ENCODE data around the gene ZBTB33. TPM values are rescaled to one million over a fixed set of nuclear protein-coding genes. Genes with fewer than 3 reads are reported as not detected.

Gene ZBTB33
- total and polyA plus RNA-seq, 8 donors, result 0.58 to 15.1 (median 3.7) TPM

DNA sequence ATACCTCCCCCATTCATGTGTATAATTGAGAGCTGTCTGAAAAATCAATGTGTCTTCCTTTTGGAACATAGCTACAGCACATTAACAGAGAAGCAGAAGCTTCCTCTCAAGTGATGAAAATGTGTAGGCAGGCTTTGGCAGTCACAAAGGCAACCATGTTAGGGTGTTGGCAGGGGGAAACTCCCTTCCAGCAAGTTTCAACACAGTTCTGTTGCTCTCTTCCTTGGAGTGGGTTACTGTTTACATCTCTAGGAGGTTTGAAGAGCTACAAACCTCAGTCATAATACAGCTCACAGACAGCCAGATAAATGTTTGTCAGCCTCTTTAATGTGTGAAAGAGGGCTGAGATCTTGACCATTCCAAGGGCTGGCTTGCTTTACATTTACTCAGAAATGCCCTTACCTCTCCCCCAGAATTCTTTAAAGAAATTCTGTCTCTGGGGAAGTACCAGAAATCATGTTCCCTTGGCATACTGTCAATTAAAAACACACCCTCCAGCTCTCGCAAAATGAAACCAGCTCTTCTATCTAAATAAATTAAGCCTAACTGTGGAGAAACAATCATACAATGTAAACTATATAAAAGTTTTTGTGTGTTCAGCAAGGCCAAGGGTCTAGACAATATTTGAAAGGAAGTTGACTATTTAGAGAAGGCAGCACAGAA is 18.9 kb downstream of the ZBTB33 start:
- Histone ChIP-seq H3K9me3 (no peaks in the 10 kb centered on the region), H3K4me1 (no peaks in the 10 kb centered on the region), H3K36me3 (no peaks in the 10 kb centered on the region), H3K27ac (peak overlapping the region in 1 of 5 donors; percentile 20), H3K27me3 (peaks cover 0 to 2% (median 0%) of the 10 kb centered on the region in 3 donors), H3K4me3 (no peak overlapping the region)
- intact Hi-C loops (cut with DNase I; ENCODE audit: low total_unique reads), result no loop called here
- peak in 1 of 2 donors; percentile 48 for DNase-seq
- WGBS, 5 donors, result 0 to 63% (median 21%) methylated on average over 1 of the region's 1 CpG
- TF ChIP-seq EP300 (IDR thresholded peaks at IDR 0.05) (no peak), POLR2AphosphoS5 (IDR thresholded peaks at IDR 0.05) (no peak), POLR2A (IDR thresholded peaks at IDR 0.05) (no peak)
- TF ChIP-seq, protein P1, sequence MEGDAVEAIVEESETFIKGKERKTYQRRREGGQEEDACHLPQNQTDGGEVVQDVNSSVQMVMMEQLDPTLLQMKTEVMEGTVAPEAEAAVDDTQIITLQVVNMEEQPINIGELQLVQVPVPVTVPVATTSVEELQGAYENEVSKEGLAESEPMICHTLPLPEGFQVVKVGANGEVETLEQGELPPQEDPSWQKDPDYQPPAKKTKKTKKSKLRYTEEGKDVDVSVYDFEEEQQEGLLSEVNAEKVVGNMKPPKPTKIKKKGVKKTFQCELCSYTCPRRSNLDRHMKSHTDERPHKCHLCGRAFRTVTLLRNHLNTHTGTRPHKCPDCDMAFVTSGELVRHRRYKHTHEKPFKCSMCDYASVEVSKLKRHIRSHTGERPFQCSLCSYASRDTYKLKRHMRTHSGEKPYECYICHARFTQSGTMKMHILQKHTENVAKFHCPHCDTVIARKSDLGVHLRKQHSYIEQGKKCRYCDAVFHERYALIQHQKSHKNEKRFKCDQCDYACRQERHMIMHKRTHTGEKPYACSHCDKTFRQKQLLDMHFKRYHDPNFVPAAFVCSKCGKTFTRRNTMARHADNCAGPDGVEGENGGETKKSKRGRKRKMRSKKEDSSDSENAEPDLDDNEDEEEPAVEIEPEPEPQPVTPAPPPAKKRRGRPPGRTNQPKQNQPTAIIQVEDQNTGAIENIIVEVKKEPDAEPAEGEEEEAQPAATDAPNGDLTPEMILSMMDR (IDR thresholded peaks at IDR 0.05), result no peak

DNA sequence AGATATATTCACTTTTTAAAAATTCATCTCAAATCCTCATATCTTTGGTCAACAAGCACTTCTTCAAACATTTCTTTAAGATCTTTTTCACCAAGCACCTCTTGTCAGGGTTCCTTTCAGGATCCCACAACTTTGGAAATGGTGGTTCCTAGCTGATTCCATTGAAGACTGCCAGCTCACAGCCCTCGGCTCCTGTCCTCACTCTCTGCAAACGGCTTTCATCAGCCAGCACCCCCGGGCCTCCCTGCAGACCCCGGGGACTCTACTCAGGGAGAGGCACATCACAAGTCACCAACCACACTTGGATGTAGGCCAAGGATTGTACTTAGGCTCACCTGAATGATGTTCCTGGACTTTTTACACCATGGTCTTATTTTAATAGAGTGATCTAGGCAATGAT is 20.0 kb downstream of the ZBTB33 start:
- H3K9me3 ChIP-seq, result no peaks in the 10 kb centered on the region
- no peak for DNase-seq
- peaks cover 0 to 5% (median 0%) of the 10 kb centered on the region in 3 donors for H3K27me3 ChIP-seq
- TF ChIP-seq EP300 (IDR thresholded peaks at IDR 0.05) (no peak), POLR2AphosphoS5 (IDR thresholded peaks at IDR 0.05) (no peak), POLR2A (IDR thresholded peaks at IDR 0.05) (no peak)
- TF ChIP-seq, protein P1 (IDR thresholded peaks at IDR 0.05), result no peak
- WGBS, 5 donors, result 62 to 91% (median 65%) methylated on average over 4 of the region's 4 CpGs
- H3K27ac ChIP-seq, result no peak overlapping the region
- H3K36me3 ChIP-seq, result no peaks in the 10 kb centered on the region
- intact Hi-C loops (cut with DNase I; ENCODE audit: low total_unique reads), result no loop called here
- H3K4me3 ChIP-seq, result no peak overlapping the region
- no peaks in the 10 kb centered on the region for H3K4me1 ChIP-seq

DNA sequence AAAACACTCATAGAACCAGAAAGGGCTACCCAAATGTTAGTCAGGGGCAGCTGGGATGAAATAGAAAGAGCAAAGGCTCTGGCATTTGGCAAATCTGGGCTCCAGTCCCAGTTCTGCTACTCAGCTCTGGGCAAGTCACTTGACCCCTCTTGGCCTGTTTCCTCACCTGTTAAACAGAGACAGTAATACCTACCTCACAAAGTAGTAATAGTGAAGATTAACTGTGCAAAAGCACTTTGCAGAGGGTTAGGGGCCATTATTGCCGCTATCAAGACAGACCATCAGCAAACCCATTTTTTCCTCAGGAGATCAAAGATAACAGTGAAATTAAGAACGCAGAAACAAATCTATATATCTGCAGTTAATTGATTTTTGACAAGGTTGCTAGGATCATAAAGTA is 20.6 kb downstream of the ZBTB33 start:
- WGBS, 5 donors, result 54 to 72% (median 58%) methylated on average over 2 of the region's 2 CpGs
- intact Hi-C loops (cut with DNase I; ENCODE audit: low total_unique reads), result no loop called here
- TF ChIP-seq, protein P1 (IDR thresholded peaks at IDR 0.05), result no peak
- TF ChIP-seq EP300 (IDR thresholded peaks at IDR 0.05), result no peak
- H3K27ac ChIP-seq, result no peak overlapping the region
- H3K27me3 ChIP-seq, result peaks cover 0 to 5% (median 0%) of the 10 kb centered on the region in 3 donors
- DNase-seq, result peak in 1 of 2 donors; percentile 27
- no peaks in the 10 kb centered on the region for H3K4me1 ChIP-seq
- no peak overlapping the region for H3K4me3 ChIP-seq
- H3K36me3 ChIP-seq, result no peaks in the 10 kb centered on the region
- H3K9me3 ChIP-seq, result no peaks in the 10 kb centered on the region

DNA sequence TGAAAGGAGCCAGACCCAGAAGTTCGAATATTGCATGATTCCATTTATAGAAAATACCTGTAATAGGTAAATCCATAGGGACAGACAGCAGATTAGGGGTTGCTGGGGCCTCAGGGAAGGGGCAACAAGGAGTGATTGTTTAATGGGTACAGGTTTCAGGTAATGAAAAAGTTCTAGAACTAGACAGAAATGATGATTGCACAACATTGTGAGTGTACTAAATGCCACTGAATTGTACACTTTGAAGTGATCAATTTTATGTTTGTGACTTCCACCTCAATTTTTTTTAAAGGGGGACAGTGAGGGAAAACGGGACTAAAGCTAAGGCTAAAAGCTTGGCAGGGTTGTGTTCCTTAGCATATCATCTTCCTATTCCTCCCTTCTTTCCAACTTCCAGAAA is 23.5 kb downstream of the ZBTB33 start:
- Histone ChIP-seq H3K27me3 (peaks cover 0 to 5% (median 0%) of the 10 kb centered on the region in 3 donors), H3K4me3 (no peak overlapping the region), H3K4me1 (no peaks in the 10 kb centered on the region), H3K9me3 (no peaks in the 10 kb centered on the region), H3K27ac (no peak overlapping the region), H3K36me3 (no peaks in the 10 kb centered on the region)
- DNase-seq, result no peak
- no peak for TF ChIP-seq POLR2AphosphoS5 (IDR thresholded peaks at IDR 0.05)
- no peak for TF ChIP-seq POLR2A (IDR thresholded peaks at IDR 0.05)
- no peak for TF ChIP-seq EP300 (IDR thresholded peaks at IDR 0.05)
- TF ChIP-seq, protein P1 (IDR thresholded peaks at IDR 0.05), result no peak
- WGBS, 5 donors, result 40 to 68% (median 63%) methylated on average over 2 of the region's 2 CpGs
- intact Hi-C loops (cut with DNase I; ENCODE audit: low total_unique reads), result no loop called here

Measured in stomach (tissue), 9 donors.